SKM-1 treated with dmso at 0.1 percent for 144 hours (cell line): ENCODE results near the gene ANKRD34A.
"Not testable (repeated sequence)": the region's sequence is repeated elsewhere in the genome, so short reads cannot be mapped to it uniquely, and the experiment has no call there.

Experiments used
- DNase-seq: peaks from one replicate; lab custom pipeline; 2025; ENCODE audit not compliant: unreplicated experiment; lab: John Stamatoyannopoulos, UW

ANKRD34A gene

DNA sequence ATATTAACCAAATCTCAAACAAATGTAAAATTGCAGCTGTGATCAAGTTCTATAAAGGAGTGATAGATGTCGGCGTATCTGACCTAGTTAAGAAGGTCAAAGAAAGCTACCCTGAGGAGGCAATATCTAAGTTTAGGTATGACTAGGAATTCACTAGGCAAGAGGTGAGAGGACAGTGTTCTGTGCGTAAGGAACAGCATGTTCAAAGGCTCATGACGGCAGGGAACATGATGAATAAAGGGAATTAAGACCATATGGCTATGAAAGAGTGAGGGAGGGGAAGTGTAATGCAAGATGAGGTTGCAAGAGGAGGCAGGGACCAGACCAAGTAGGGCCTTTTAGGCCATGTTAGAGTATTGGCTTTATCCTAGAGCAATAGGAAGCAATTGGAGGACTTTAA is 15.2 kb downstream of the ANKRD34A start:
- DNase-seq = no peak

DNA sequence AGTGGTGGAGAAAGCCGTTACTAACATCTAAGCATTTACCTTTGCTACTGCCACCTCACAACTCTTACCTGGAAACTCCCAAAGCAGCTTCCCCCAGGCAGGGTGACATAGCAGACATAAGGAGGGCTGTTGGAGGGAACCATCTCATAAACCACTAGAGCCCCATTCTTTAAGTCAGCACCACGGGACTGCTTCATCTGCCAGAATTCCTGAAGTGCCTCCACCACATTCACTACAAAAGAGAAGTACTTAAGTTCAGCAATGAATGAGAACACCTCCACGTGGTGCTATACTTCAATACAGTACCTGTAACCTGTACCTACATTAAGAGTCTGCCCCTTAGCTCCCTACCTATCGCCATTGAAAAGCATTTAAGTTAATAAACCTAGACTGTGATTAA is 16.8 kb downstream of the ANKRD34A start:
- no peak for DNase-seq

DNA sequence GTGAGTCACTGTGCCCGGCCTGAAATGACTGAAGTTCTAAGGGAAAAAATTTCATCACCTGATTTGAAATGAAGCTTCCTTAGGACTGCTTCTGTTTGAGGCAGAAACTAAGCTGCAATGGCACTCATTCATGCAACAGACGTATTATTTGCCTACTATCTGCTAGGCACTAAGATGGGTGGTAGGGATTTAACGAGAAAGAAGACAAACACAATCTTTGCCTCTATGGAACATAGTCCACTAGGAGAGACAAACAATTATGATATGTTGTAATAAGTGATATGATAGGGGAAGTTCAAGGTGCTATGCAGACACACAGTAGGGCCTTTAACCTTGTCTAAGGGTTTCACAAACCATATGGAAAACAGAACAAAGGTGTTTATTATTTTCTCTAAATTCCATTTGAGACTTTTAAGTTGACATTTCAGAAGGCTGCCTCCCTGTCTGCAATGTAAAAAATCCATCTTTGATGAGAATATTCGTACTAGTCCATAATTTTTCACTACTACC is 17.8 kb downstream of the ANKRD34A start:
- no peak for DNase-seq

DNA sequence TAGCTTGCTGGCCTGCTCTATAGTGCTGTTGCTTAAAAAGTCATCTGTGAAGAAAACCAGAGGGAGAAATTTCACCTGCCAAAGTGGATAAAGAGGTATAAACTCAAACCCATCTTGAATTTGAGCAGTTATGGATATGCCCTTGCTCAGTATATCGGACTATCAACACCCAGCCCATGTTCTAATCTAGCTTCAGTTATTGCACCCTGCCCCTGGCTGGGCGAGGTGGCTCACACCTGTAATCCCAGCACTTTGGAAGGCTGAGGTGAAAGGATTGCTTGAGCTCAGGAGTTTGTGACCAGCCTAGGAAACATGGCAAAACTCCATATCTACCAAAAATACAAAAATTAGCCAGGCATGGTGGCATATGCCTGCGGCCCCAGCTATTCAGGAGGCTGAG is 19.8 kb downstream of the ANKRD34A start:
- no peak for DNase-seq

DNA sequence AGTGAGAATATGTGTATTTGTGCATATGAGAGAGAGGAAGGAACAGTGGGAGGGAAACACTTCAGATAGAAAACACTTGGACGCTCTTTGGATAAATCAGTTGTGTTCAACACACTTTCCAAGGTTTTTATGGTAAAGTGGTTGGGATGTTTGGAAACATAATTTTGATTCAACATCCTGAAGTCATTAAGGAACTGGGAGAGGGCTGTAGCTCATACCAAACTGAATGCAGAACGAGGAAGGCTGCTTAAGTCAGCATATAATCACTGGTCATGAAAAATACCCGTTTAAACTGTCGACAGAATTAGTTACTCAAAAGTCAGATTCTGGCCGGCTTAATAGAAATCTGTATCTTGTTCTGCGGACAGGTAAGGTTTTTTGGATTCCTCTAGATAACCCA is 21.5 kb downstream of the ANKRD34A start:
- DNase-seq = no peak

DNA sequence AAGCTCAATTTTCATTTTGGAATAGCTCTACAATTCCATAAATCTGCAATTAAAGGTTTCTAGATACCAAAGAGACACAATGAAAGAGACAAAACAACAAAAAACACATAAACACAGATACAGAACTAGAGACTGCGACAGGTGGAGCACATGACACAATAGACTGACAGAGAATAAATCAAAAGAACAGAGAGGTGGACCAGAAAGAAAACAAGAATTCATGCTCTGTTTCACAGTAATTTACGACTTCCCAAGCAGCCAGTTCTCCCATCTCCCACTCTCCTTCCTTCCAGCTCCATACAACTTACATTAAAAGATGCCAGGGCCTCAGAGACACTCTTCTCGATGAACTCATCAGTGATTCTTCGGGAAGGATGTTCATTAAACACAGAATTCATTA is 22.0 kb downstream of the ANKRD34A start:
- no peak for DNase-seq

DNA sequence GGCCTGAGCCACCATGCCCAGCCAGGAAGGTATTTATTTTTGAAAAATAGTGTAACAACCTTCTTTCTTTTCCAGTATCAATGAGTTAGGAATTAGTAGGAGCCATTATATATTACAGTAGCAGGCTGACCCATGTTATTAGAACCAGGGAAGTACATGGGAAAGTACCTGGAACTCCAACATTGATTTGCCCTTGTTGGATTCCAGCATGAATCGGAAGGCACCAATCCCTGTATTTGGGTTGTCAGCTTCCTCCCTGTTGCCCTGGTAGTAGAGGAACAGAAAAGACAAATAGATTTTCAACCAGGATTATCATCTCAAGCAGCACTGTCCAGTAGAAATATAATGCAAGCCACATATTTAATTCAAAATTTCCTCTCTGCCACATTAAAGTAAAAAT is 26.9 kb downstream of the ANKRD34A start:
- no peak for DNase-seq

DNA sequence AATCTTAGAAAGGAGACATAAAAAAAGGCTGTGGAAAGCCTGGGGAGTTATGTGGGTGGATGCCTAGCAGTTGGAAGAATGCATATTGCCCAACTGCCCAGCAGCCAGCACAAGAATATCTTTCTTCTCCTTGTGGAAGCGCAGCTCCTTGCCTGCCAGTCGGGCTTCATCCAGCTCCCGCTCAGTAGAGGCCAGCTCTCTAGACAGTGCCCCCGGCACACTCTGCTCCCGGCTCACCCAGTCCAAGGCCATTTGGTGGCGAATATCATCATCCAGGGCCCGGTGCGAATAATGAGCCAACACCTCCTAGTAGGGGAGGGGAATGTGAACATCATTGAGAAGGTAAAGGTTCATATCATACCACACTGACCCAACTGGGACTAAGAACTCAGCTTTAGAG is 28.1 kb downstream of the ANKRD34A start:
- no peak for DNase-seq

DNA sequence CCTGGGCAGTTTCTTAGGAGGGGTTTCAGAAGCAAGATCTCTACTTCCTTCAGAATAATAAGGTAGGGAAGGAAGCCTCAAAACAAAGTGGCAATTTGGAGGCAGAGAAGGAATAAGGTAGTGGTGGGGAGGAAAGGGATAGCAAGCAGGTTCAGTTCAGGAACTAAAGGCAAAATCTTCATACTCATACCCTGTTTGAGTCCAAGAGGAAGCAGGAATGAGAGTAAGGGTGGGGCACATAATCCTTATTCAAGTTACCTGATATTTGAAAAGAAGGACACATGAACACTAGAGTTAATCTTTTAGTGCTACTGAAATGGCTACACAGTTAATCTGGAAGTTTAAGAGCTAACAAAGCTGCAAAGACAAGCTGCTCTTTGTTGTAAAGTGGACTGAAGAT is 28.7 kb downstream of the ANKRD34A start:
- DNase-seq = no peak

DNA sequence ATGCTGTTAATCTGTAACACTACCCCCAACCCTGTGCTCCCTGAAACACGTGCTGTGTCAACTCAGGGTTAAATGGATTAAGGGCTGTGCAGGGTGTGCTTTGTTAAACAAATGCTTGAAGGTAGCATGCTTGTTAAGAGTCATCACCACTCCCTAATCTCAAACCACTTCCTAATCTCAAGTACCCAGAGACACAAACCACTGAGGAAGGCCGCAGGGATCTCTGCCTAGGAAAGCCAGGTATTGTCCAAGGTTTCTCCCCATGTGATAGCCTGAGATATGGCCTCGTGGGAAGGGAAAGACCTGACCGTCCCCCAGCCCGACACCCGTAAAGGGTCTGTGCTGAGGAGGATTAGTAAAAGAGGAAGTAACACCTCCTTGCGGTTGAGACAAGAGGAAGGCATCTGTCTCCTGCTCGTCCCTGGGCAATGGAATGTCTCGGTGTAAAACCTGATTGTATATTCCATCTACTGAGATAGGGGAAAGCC is 31.8 kb downstream of the ANKRD34A start:
- DNase-seq = peak; percentile 66

DNA sequence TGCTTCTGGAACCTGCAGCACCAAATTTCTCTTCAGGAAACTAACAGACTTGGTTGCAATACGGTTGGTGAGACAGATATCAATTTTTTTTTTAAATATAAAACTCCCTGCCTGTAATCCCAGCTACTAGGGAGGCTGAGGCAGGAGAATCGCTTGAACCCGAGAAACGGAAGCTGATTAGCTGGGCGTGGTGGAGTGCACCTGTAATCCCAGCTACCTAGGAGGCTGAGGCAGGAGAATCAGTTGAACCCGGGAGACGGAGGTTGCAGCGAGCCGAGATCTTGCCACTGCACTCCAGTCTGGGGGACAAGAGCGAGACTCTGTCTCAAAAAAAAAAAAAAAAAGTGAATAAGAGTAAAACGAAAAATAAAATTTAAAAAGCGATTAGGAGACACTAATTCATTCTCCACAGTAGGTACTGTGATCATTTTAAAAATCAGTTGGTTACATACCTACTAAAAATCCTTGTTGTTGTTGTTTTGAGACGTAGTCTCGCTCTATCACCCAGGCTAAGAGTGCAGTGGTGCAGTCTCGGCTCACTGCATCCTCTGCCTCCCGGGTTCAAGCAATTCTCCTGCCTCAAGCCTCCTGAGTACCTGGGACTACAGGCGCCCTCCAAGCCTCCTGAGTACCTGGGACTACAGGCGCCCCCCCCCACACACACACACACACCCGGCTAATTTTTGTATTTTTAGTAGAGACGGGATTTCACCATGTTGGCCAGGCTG is 36.3 kb downstream of the ANKRD34A start:
- DNase-seq = no peak

DNA sequence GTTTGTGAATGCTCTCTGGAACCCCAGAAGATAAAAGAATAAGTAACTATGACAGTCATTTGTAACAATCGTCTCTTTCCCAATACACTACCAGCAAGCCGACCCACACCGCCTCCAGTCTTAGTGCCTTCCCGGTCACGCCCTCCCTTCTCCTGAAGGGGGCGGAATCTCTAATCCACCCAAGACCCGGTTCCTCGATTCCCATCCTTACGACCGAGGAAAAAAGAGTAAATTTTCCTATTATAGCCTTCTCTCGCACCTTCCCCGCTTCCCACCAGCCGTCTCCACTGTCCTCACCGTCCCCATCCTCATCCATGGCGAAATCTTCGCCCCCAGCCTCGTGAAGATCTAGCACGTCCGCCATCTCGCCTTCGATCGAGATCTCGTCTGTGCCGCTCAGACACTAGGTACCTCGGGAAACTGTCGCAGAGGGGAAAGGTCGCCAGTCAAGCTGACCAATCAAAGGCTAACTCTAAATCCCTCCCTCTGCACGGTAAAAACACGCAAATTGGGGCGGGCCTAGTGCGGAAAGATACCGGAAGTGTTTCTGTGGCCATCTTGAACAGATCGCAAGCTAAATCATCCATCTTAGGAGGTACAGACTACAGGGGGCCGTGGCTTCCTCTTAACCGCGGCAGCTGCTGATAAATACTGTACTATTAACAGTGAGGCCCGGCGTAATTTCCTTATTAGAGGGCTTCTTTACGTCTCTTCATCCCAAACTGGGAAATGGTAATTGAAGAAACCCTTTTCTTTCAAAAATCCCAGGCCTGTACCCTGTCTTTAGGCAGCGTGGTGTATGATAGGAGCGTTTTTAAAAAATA is 37.1 kb downstream of the ANKRD34A start, which contains the start of gene RBM8A:
Gene RBM8A, minus strand, starts transcription at position 422 of the 824 bp plus-strand sequence. Its CDS starts 58 bp downstream, at position 364.
- DNase-seq = peak; percentile 100

DNA sequence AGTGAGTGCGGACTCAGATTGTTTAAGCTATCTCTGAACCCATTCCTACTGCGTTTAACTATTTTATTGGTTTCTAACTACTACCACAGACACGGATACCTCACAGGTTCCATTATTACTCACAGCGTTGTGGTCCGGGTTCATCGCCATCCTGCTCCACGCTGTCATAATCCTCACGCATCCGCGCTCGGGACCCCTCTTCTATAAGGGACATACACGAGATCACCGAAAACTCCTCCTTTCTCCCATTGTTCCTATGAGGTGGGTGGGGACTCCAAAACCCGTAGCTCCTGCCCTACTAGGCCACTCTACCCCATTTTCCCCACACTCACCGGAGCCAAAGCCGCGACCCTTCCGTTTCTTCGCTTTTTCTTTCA is 37.7 kb downstream of the ANKRD34A start:
- no peak for DNase-seq

DNA sequence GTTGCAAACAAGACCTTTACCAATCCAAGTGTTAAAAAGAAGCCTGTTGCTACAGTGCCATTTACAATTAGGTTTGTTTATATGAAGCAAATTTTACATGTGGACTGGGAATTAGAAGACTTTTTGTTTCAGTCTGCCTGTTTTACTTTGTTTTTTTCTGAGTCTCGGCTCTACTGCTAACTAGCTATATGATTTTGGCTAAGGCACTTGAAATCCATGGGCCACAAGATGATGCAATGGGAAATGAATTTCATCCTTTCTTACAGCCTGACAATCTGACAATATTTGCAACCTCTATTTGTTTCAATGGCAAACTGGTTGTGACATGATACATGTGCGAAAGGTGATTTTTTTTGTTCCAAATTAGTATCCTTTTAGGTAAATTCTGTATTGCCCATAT is 42.1 kb downstream of the ANKRD34A start:
- no peak for DNase-seq

DNA sequence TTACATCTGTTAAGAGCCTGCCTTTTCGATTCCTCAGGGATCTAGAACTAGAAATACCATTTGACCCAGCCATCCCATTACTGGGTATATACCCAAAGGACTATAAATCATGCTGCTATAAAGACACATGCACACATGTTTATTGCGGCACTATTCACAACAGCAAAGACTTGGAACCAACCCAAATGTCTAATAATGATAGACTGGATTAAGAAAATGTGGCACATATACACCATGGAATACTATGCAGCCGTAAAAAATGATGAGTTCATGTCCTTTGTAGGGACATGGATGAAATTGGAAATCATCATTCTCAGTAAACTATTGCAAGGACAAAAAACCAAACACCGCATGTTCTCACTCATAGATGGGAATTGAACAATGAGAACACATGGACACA is 44.1 kb downstream of the ANKRD34A start:
- DNase-seq = not testable (repeated sequence)

DNA sequence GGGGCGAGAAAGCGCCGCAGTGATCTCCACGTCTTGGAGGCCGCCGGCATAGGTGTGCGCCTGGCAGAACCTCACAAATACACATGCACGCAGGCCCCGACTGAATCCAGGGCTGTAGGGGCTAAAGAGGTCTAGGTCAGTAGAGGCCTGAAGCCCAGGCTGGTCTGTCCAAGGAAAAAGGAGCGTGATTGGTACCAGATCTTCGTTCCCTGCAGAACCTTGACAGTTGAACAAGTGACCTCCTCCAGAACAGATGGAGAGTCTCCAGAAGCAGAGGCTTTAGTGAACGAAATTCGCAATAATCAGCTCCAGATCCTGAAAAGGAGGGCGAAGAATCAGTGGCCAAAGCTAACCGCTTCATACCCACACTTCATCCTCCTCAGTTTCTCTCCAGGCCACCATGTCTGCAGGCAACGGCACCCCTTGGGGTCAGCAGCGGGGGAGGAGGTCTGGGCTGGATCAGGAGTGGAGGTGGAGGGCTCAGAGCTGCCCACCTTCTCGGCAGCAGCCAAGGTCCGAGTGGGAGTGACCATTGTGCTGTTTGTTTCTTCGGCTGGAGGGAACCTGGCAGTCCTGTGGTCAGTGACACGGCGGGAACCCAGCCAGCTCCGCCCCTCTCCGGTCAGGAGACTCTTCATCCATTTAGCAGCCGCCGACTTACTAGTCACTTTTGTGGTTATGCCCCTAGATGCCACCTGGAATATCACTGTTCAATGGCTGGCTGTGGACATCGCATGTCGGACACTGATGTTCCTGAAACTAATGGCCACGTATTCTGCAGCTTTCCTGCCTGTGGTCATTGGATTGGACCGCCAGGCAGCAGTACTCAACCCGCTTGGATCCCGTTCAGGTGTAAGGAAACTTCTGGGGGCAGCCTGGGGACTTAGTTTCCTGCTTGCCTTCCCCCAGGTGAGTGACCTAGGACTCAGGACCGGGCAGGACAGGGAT is 45.1 kb downstream of the ANKRD34A start:
- DNase-seq = peak; percentile 29

DNA sequence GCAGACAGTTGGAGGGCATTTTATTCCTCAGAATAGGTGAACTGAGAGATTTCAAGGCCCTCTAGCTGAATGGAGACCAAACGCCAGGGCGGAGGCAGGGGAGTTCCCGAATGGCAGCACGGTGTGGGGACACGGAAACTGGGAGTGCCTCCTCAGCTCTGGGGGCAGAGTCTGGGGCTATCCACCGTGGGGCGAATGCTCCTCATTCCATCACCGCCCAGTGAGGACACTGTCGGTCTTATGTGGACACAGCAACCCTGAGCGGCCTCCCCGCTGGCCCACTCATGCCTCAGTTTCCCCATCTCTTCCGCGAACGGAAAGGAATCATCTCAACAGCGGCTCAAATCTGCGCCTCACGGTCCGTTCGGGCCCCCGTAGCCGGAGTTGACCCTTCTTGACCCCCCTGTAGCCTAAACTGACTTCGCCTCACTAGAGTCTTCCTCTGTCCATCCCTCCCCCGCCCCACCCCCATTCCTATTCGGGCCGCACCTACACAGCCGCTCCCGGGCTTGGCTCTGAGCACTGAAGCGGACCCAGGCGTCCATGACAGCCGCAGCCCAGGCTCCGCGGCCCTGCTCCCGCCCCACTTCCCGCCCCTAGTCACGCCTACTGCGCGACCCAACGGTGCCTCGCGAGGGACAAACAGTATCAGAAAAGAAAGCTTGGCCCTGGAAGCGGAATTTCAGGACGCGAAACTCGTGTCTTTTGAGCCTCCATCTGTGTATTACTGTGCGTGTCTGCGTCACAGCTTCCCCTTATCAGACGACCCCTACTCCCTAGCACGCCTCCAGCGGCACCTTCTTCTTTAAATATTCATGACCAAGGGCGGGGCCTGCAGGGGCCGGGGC is 46.0 kb downstream of the ANKRD34A start, which contains the start of gene PEX11B:
Gene PEX11B, minus strand, starts transcription at position 574 of the 848 bp plus-strand sequence. Its CDS starts 29 bp downstream, at position 545.
- peak; percentile 91 for DNase-seq

DNA sequence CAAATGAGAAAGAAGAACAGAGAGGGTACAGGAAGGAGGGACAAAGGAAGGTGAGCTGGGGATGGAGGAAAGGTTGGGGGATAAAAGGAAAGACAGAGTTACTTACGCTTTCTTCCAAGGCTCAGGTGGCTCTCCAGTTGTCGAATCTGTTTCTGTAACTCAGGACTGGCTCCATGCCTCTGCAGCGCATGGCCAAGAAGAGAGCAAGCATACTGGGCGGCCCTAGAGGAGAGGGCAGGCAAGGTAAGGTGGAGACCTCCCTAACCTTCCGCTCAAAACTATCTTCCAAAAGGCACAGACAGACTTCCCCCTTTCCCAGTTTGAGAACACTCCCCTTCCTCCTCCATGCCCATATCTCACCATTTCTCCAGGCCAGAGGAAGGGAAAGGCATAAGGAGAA is 46.8 kb downstream of the ANKRD34A start:
- no peak for DNase-seq

DNA sequence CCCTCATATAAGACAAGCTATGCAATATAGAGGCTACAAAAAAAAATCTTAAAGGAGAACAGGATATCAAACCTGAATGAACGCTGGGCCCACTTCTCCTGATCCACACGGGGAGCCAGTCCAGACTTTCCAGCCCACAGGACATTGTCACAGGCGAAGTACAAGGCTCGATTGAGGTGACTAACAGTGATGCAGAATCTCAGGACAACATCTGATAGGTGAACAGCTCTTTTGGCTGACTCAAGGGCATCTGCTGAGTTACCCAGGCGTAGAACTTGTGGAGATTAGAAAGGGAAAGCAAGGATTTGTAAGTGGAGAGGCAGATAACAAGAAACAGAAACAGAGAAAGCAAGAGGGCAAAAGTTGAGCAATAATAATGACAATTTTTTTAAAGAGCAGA is 47.6 kb downstream of the ANKRD34A start:
- DNase-seq = no peak

DNA sequence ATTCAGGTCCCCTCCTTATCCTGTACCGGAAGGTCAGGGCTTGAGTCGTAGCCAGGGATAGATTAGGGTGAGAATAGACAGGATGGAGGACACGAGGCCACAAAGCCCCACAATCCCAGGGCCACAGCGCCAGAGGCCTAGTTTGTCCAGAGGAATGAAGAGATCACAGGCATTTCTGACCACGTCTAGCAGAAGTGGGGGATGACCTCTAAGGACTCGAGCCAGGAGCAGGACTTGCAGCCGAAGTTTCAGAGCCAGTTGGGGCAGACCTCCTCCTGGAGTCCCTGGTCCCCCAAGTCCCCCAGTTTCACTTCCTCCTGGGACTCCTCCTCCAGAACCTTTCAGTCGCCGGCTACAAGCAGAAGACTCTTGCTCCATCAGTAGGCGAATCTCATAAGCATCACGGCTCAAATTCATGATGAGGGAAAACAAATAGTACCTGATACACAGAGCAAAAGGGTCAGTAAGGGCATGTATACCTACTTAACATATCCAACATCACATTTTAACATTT is 52.2 kb downstream of the ANKRD34A start:
- no peak for DNase-seq
